ENCODE data around the gene POLR1E.

GRCh38 chr9:37521111-37521510 lies 35.4 kb downstream of the POLR1E start:
- no peak for TF ChIP-seq CTCF (IDR thresholded peaks at IDR 0.05; ENCODE audit: low read depth, low read length, poor library complexity, severe bottlenecking)
- TF ChIP-seq EZH2phosphoT487 (IDR thresholded peaks at IDR 0.05; ENCODE audit: borderline replicate concordance, low read length): no peak
